K562 (cell line): ENCODE results near the gene ZNF552. TPM values are rescaled to one million over a fixed set of nuclear protein-coding genes. Genes with fewer than 3 reads are reported as not detected.
"Not testable (repeated sequence)": the region's sequence is repeated elsewhere in the genome, so short reads cannot be mapped to it uniquely, and the experiment has no call there.

Source experiments
- ATAC-seq: fragments of 200-7000 bp; cut with Tn5 transposase; 3 replicates; pipeline ENCODE4 v1.9.1; 2020; ENCODE audit warnings: moderate library complexity
- BruUV-seq: library from RNA; stranded (reverse); fragments of 400-500 nt; replicated peaks from 2 replicates; lab custom pipeline; 2021; lab: Mats Ljungman, UMichigan
- CTCF ChIA-PET: fragments of 300-600 bp; formaldehyde crosslinking; extraction: SDS; loops from one replicate; lab custom pipeline; 2021; ENCODE audit warnings: low intra/inter-chr PET ratio; lab: Yijun Ruan, JAX
- POLR2A ChIA-PET: fragments of 300-600, 350-650 bp; sonication (Branson Sonifier 250); formaldehyde crosslinking; extraction: SDS; loops from one replicate; lab custom pipeline; 2021; ENCODE audit warnings: antibody characterized with exemption, inconsistent platforms; lab: Yijun Ruan, JAX
- DNase-seq, 4 experiments: peaks; one replicate each; pipeline versions ENCODE4 v3.0.0 to v3.0.0-alpha.2; 2011 to 2018; ENCODE audit warnings: low spot score in 3 of 4, mixed read lengths in 3 of 4; ENCODE audit errors: extremely low read depth in 1 of 4
- FAIRE-seq: peaks from 2 replicates; lab custom pipeline; 2011; peaks lifted over from hg19 to GRCh38; lab: Jason Lieb, UNC
- H2AFZ ChIP-seq: 2 replicates; pipeline ENCODE4 v1.6.0; 2011; ENCODE audit warnings: low read depth, low read length, control low read depth, inconsistent platforms
- H3K27ac ChIP-seq: fragments of 200-600 bp; 3 replicates; pipeline ENCODE4 v1.8.0; 2011; ENCODE audit warnings: low read depth, mild to moderate bottlenecking, control low read depth, inconsistent platforms, low read length, moderate library complexity, mixed read lengths; ENCODE audit errors: extremely low read depth
- H3K27me3 ChIP-seq, 2 experiments: fragments of 300-600 bp in 1 of 2; 2 replicates in 1 of 2; 3 replicates in 1 of 2; pipeline versions ENCODE4 v1.6.0 to v1.8.0; 2011; ENCODE audit warnings: inconsistent platforms in 2 of 2, low read length in 2 of 2, mild to moderate bottlenecking in 1 of 2, mixed read lengths in 1 of 2, moderate library complexity in 1 of 2; ENCODE audit not compliant: control insufficient read depth in 2 of 2, insufficient read depth in 2 of 2
- H3K36me3 ChIP-seq: fragments of 300-600 bp; 3 replicates; pipeline ENCODE4 v1.8.0; 2011; ENCODE audit warnings: mild to moderate bottlenecking, low read length, inconsistent platforms; ENCODE audit not compliant: control insufficient read depth, insufficient read depth
- H3K4me1 ChIP-seq, 2 experiments: fragments of 200-600 bp in 1 of 2; replicated peaks in 1 of 2; 2 replicates in 1 of 2; 3 replicates in 1 of 2; pipeline versions ENCODE4 v1.5.1 to v1.8.0; 2011; ENCODE audit warnings: inconsistent platforms in 2 of 2, low read length in 2 of 2, mild to moderate bottlenecking in 1 of 2, mixed read lengths in 1 of 2, moderate library complexity in 1 of 2; ENCODE audit not compliant: control insufficient read depth in 2 of 2, insufficient read depth in 2 of 2
- H3K4me2 ChIP-seq: 2 replicates; pipeline ENCODE4 v1.6.1; 2011; ENCODE audit warnings: low read length, control low read depth, inconsistent platforms, mixed read lengths; ENCODE audit not compliant: insufficient read depth
- H3K4me3 ChIP-seq: fragments of 200-600 bp; sonication (generic), shearing (Covaris generic); 2 replicates; pipeline ENCODE4 v1.5.1; 2016; ENCODE audit warnings: control low read depth, inconsistent platforms
- H3K79me2 ChIP-seq: fragments of 200-600 bp; 3 replicates; pipeline ENCODE4 v1.8.0; 2011; ENCODE audit warnings: low read length, inconsistent platforms; ENCODE audit not compliant: control insufficient read depth, insufficient read depth
- H3K9ac ChIP-seq, 2 experiments: 2 replicates each; pipeline versions ENCODE4 v1.6.0 to v1.6.1; 2011; ENCODE audit warnings: low read depth in 2 of 2, low read length in 2 of 2, control low read depth in 1 of 2, inconsistent platforms in 1 of 2, mild to moderate bottlenecking in 1 of 2, mixed read lengths in 1 of 2; ENCODE audit not compliant: insufficient read depth in 1 of 2
- H3K9me1 ChIP-seq: one replicate; pipeline ENCODE4 v1.6.0; 2011; ENCODE audit warnings: inconsistent platforms, mild to moderate bottlenecking, low read length, moderate library complexity; ENCODE audit not compliant: control insufficient read depth, insufficient read depth
- H3K9me3 ChIP-seq: replicated peaks from 2 replicates; pipeline ENCODE4 v1.5.1; 2011; ENCODE audit warnings: low read depth, low read length, inconsistent platforms; ENCODE audit not compliant: control insufficient read depth, insufficient read depth
- H4K20me1 ChIP-seq: replicated peaks from 2 replicates; pipeline ENCODE4 v1.6.1; 2011; ENCODE audit warnings: low read length, inconsistent platforms, mixed read lengths; ENCODE audit not compliant: control insufficient read depth, insufficient read depth
- NRF1 ChIP-seq, 2 experiments: fragments of 450-650 bp; IDR thresholded peaks in 1 of 2; conservative IDR thresholded peaks in 1 of 2; 2 replicates each; pipeline ENCODE4 v1.6.1; 2014; ENCODE audit warnings: mild to moderate bottlenecking in 2 of 2
- WGBS: fragments of 100-300 bp; shearing (Covaris generic); methylation state at CpG from one replicate; pipeline ENCODE4 v1.1.6; 2016; ENCODE audit warnings: low coverage, mixed read lengths; ENCODE audit not compliant: insufficient coverage; ENCODE audit errors: missing lambda C conversion rate; 5-methylcytosine and 5-hydroxymethylcytosine counted together
- in situ Hi-C: fragments of 300-500 bp; cut with MboI; formaldehyde crosslinking; loops from 4 replicates; pipeline ENCODE4 v1.15.0; 2018; ENCODE audit warnings: inconsistent platforms, mixed read lengths
- intact Hi-C: fragments of 100-400 bp; cut with micrococcal nuclease; formaldehyde crosslinking; loops from 2 replicates; pipeline ENCODE4 v1.14.2; 2022
- polyA plus RNA-seq, 8 experiments: library from polyadenylated mRNA; depleted of rRNA in 4 of 8; stranded (reverse) in 5 of 8; unstranded in 3 of 8; fragments of >200 nt; fragmentation: Nextera tagmentation in 2 of 8; fragmentation: Illumina TruSeq in 1 of 8; extraction: Ambion mirVana in 2 of 8; extraction: Trizol in 1 of 8; gene quantifications; 2 replicates each; pipeline versions ENCODE4 v1.2.1 to v1.2.3, GENCODE V29; 2011 to 2014; ENCODE audit warnings: inconsistent platforms in 1 of 8, missing spikeins in 1 of 8
- total RNA-seq, 7 experiments: library from RNA; depleted of rRNA in 6 of 7; stranded (reverse); fragments of >200 nt in 6 of 7; fragmentation: Illumina TruSeq in 2 of 7; extraction: Trizol in 2 of 7; gene quantifications; 2 replicates each; pipeline versions ENCODE4 v1.2.1 to v1.2.3, GENCODE V29; 2011 to 2021; ENCODE audit warnings: low replicate concordance in 1 of 7

The ZNF552 gene
- total and polyA plus RNA-seq, 9 of the 15 experiments (the other 6 are each of a cell fraction or from before 2014, with no cell fraction given), result 4.4 to 12.4 (median 8.5) TPM

GRCh38 chr19:57849162-57849665 is 34.5 kb upstream of the ZNF552 start:
- Histone ChIP-seq H3K79me2 (peaks cover 57% of the 10 kb centered on the region), H3K27ac (peak overlapping the region; percentile 86; the same call in 2 of the 3 replicates), H3K36me3 (peaks cover 46% of the 10 kb centered on the region; the same call in 2 of the 3 replicates), H3K4me3 (peak overlapping the region; percentile 73), H3K9ac (peak overlapping the region; percentile 86 to 99; a peak in 2 of 4 replicates), H3K4me2 (peak overlapping the region; percentile 92), H2AFZ (peak overlapping the region; percentile 44)
- H4K20me1 ChIP-seq, H3K9me3 ChIP-seq, CTCF ChIA-PET, DNase-seq, H3K4me1 ChIP-seq, in situ Hi-C loops, H3K9me1 ChIP-seq, intact Hi-C loops, FAIRE-seq, H3K27me3 ChIP-seq, BruUV-seq: not testable (repeated sequence)
- peak in 1 of 2 experiments; percentile 31; a peak in 2 of 4 replicates for TF ChIP-seq NRF1 (conservative IDR thresholded peaks at IDR 0.05 in 1 of 2, IDR thresholded peaks at IDR 0.05 in 1 of 2)
- peak; percentile 60 for ATAC-seq
- POLR2A ChIA-PET, result interaction anchor here (0.6 to 1.2 kb wide), 4 partner anchors 20 to 527 kb away, joined by 3 to 9 read pairs (median 4); no protein-coding TSS in a partner anchor
- 19% methylated on average over 2 of the region's 2 CpGs for WGBS

GRCh38 chr19:57847164-57847563 is 32.5 kb upstream of the ZNF552 start:
- H3K4me3 ChIP-seq, H3K4me2 ChIP-seq, H3K4me1 ChIP-seq, H4K20me1 ChIP-seq, intact Hi-C loops, H3K27ac ChIP-seq, ATAC-seq, BruUV-seq, FAIRE-seq, H3K9me1 ChIP-seq, H2AFZ ChIP-seq, in situ Hi-C loops, CTCF ChIA-PET, DNase-seq, H3K9me3 ChIP-seq, H3K27me3 ChIP-seq, H3K9ac ChIP-seq: not testable (repeated sequence)
- Histone ChIP-seq H3K79me2 (peaks cover 54% of the 10 kb centered on the region), H3K36me3 (peaks cover 45% of the 10 kb centered on the region; the same call in 2 of the 3 replicates)
- POLR2A ChIA-PET, result interaction anchor here (0.7 to 1.2 kb wide), 2 partner anchors 15 to 393 kb away, joined by 3 to 4 read pairs; no protein-coding TSS in a partner anchor
- 94% methylated on average over 3 of the region's 3 CpGs for WGBS
